Gastroesophageal sphincter (tissue), 4 donors: ENCODE measurements around the gene SERINC4. TPM values are rescaled to one million over a fixed set of nuclear protein-coding genes. Genes with fewer than 3 reads are reported as not detected.
"Not testable (repeated sequence)": the region's sequence is repeated elsewhere in the genome, so short reads cannot be mapped to it uniquely, and the experiment has no call there.

Source experiments
- ATAC-seq: fragments of 150-250 bp; one replicate; pipeline ENCODE4 v1.9.1; 2016; ENCODE audit warnings: mild to moderate bottlenecking, moderate library complexity
- H3K27ac ChIP-seq, 4 donors: fragments of 200-600 bp; sonication (generic) in 3 of 4; 1 replicate in 3 of 4; 2 replicates in 1 of 4; pipeline ENCODE4 v1.5.1; 2016 to 2019
- H3K27me3 ChIP-seq: fragments of 200-600 bp; sonication (generic); one replicate; pipeline ENCODE4 v1.5.1; 2019
- H3K36me3 ChIP-seq, 2 donors: fragments of 200-600 bp; sonication (generic); one replicate each; pipeline ENCODE4 v1.5.1; 2019; ENCODE audit warnings: control low read depth in 1 of 2
- H3K4me1 ChIP-seq, 3 donors: fragments of 200-600 bp; sonication (generic); 1 replicate in 2 of 3; 2 replicates in 1 of 3; pipeline ENCODE4 v1.5.1; 2016 to 2019; ENCODE audit warnings: control low read depth in 2 of 3
- H3K4me3 ChIP-seq, 2 donors: fragments of 200-600 bp; sonication (generic); one replicate each; pipeline ENCODE4 v1.5.1; 2019; ENCODE audit warnings: mild to moderate bottlenecking in 1 of 2, moderate library complexity in 1 of 2
- H3K9me3 ChIP-seq, 3 donors: fragments of 200-600 bp; sonication (generic); one replicate each; pipeline ENCODE4 v1.5.1; 2017 to 2019; ENCODE audit warnings: control low read depth in 2 of 3
- CTCF ChIP-seq, 4 experiments: fragments of 200-600 bp in 2 of 4; fragments of 450-650 bp in 2 of 4; sonication (generic) in 1 of 4; IDR thresholded peaks; one replicate each; pipeline ENCODE4 v1.5.1; 2017 to 2019; ENCODE audit warnings: antibody characterized with exemption in 4 of 4, mild to moderate bottlenecking in 2 of 4, moderate library complexity in 2 of 4
- EP300 ChIP-seq: sonication (generic); formaldehyde crosslinking; IDR thresholded peaks from one replicate; pipeline ENCODE4 v1.6.1; 2017; ENCODE audit warnings: antibody characterized with exemption, mild to moderate bottlenecking
- POLR2A ChIP-seq, 2 donors: fragments of 450-650 bp; IDR thresholded peaks; one replicate each; pipeline ENCODE4 v1.6.1; 2017; ENCODE audit warnings: antibody characterized with exemption in 2 of 2, mild to moderate bottlenecking in 2 of 2, moderate library complexity in 1 of 2
- POLR2AphosphoS5 ChIP-seq: sonication (generic); formaldehyde crosslinking; IDR thresholded peaks from one replicate; pipeline ENCODE4 v1.6.1; 2017; ENCODE audit warnings: antibody characterized with exemption
- WGBS, 2 donors: methylation state at CpG; one replicate each; pipeline ENCODE4 v1.1.5; 2018; ENCODE audit warnings: low coverage in 1 of 2; 5-methylcytosine and 5-hydroxymethylcytosine counted together
- total RNA-seq, 4 donors: library from RNA; depleted of rRNA; stranded (reverse); fragments of >200 nt; gene quantifications; one replicate each; pipeline ENCODE4 v1.1.0, GENCODE V29; 2016

Gene SERINC4
- total RNA-seq, 4 donors from 2014 or later = 0.39 TPM; not detected in 3

- H3K27me3 ChIP-seq = no peaks in the 10 kb centered on the region
- no peaks in the 10 kb centered on the region for H3K9me3 ChIP-seq
- peaks cover 0 to 100% of the 10 kb centered on the region in 2 donors for H3K36me3 ChIP-seq
- no peak for ATAC-seq
- H3K4me3 ChIP-seq = no peak overlapping the region
- H3K4me1 ChIP-seq = peaks cover 0 to 7% (median 0%) of the 10 kb centered on the region in 3 donors
- H3K27ac ChIP-seq = no peak overlapping the region
- TF ChIP-seq POLR2AphosphoS5 = no peak
- no peak for TF ChIP-seq POLR2A (IDR thresholded peaks at IDR 0.05)
- no peak for TF ChIP-seq EP300
- no peak for TF ChIP-seq CTCF (IDR thresholded peaks at IDR 0.05)
- 86 to 100% methylated on average over 5 of the region's 6 CpGs for WGBS, 2 donors
Measured at GRCh38 chr15:43808960-43809678, 9.1 kb upstream of the SERINC4 start.

- H3K27ac ChIP-seq = no peak overlapping the region
- H3K9me3 ChIP-seq = no peaks in the 10 kb centered on the region
- ATAC-seq = no peak
- peaks cover 0 to 100% of the 10 kb centered on the region in 2 donors for H3K36me3 ChIP-seq
- WGBS, 2 donors = 84 to 93% methylated on average over 4 to 5 of the region's 5 CpGs
- no peak overlapping the region for H3K4me3 ChIP-seq
- no peaks in the 10 kb centered on the region for H3K27me3 ChIP-seq
- H3K4me1 ChIP-seq = peaks cover 0 to 4% (median 0%) of the 10 kb centered on the region in 3 donors
- TF ChIP-seq POLR2AphosphoS5 (no peak), POLR2A (IDR thresholded peaks at IDR 0.05) (no peak), CTCF (IDR thresholded peaks at IDR 0.05) (no peak), EP300 (no peak)
Measured at GRCh38 chr15:43808435-43808950, 8.5 kb upstream of the SERINC4 start.

- peaks cover 0 to 87% of the 10 kb centered on the region in 2 donors for H3K36me3 ChIP-seq
Measured at GRCh38 chr15:43802676-43803075, 2.7 kb upstream of the SERINC4 start.

GRCh38 chr15:43800286-43801141 lies 494 bp upstream of the SERINC4 start, which contains the start of gene HYPK:
TSS of gene HYPK (plus strand) at chr15:43800599. CDS start at chr15:43800623, 24 bp downstream.
- Histone ChIP-seq H3K9me3 (no peaks in the 10 kb centered on the region), H3K4me3 (peak within 1 kb of the TSS; percentile 75 to 89), H3K27me3 (no peaks in the 10 kb centered on the region), H3K27ac (peak within 1 kb of the TSS; percentile 72 to 93 (median 92)), H3K36me3 (peaks cover 0 to 87% of the 10 kb centered on the region in 2 donors), H3K4me1 (peaks cover 0 to 60% (median 14%) of the 10 kb centered on the region in 3 donors)
- peak; percentile 96 for ATAC-seq
- 0 to 7% methylated on average over 6 to 34 of the region's 44 CpGs for WGBS, 2 donors
- TF ChIP-seq POLR2AphosphoS5 = peak; percentile 91
- TF ChIP-seq EP300 = no peak
- TF ChIP-seq POLR2A (IDR thresholded peaks at IDR 0.05) = peak; percentile 47 to 57
- no peak for TF ChIP-seq CTCF (IDR thresholded peaks at IDR 0.05)

More at GRCh38 chr15:43802676-43803075, 2.7 kb upstream of the SERINC4 start:
- not testable (repeated sequence) for H3K4me3 ChIP-seq, H3K9me3 ChIP-seq, H3K27me3 ChIP-seq, H3K27ac ChIP-seq, ATAC-seq
- H3K4me1 ChIP-seq = peaks cover 0 to 39% (median 14%) of the 10 kb centered on the region in 3 donors
- WGBS, 2 donors = 94 to 100% methylated on average over 5 to 6 of the region's 7 CpGs
